GM21737 (cell line): ENCODE results near the gene ENTPD2.
"Not testable (repeated sequence)": the region's sequence is repeated elsewhere in the genome, so short reads cannot be mapped to it uniquely, and the experiment has no call there.

Experiments used
- ATAC-seq: cut with Tn5 transposase; IDR thresholded peaks from one replicate; pipeline ENCODE4 v1.9.1; 2021; ENCODE audit warnings: mild to moderate bottlenecking, moderate library complexity; ENCODE audit not compliant: unreplicated experiment

ENTPD2 gene

DNA sequence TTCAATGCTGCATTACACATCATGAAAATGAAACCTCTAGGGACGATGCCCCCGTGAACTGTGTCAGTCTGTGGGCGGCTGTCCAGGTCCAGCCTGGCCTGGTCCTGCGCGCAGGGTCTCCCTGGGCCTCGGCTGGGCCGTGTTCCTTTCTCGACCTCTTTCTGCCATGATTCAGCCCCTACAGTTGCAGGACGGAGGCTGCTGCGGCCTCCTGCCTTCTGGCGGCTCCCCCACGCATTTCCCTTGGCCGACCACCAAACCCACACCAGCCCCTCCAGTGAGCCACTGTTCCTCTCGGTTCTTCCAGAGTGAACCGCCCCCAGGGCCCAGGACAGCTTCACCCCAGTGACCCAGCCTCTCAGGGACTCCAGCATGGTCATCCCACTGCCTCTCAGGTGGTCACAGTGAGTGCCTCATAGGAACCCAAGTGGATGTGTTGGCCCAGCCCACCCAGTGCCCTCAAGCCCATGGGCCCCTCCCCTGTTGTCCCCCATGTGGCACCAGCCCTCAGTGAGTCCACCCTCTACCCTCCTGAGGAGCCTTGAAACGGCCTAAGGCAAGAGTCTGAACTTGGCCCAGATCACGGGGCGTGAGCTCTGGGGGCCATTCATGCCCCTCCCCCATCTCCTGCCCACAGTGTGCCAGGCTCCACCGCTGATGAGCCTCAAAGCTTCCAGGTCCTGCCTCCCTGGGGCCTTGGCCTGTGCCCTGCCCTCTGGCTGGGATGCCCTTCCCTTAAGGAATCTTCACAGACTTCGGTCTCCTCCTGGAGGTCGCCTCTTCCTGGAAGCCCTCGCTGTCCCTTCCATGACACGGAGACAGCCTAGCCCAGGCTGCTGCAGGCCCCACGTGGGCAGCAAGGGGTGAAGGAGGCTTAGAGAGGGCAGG lies 47.5 kb downstream of the ENTPD2 start:
- no peak for ATAC-seq

DNA sequence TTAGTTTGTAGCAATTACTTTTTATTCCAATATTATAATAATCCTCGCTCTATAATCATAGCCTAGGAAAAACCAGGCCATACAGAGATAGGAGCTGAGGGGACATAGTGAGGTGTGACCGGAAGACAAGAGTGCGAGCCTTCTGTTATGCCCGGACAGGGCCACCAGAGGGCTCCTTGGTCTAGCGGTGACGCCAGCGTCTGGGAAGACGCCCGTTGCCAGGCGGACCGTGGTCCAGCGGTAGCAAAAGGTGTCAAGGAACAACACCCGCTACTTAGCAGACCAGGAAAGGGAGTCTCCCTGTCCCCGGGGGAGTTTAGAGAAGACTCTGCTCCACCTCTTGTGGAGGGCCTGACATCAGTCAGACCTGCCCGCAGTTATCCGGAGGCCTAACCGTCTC lies 49.6 kb downstream of the ENTPD2 start:
- not testable (repeated sequence) for ATAC-seq

GRCh38 chr9:137002646-137003041 lies 51.2 kb downstream of the ENTPD2 start:
- ATAC-seq = no peak

GRCh38 chr9:137001857-137002645 lies 51.8 kb downstream of the ENTPD2 start:
- no peak for ATAC-seq

DNA sequence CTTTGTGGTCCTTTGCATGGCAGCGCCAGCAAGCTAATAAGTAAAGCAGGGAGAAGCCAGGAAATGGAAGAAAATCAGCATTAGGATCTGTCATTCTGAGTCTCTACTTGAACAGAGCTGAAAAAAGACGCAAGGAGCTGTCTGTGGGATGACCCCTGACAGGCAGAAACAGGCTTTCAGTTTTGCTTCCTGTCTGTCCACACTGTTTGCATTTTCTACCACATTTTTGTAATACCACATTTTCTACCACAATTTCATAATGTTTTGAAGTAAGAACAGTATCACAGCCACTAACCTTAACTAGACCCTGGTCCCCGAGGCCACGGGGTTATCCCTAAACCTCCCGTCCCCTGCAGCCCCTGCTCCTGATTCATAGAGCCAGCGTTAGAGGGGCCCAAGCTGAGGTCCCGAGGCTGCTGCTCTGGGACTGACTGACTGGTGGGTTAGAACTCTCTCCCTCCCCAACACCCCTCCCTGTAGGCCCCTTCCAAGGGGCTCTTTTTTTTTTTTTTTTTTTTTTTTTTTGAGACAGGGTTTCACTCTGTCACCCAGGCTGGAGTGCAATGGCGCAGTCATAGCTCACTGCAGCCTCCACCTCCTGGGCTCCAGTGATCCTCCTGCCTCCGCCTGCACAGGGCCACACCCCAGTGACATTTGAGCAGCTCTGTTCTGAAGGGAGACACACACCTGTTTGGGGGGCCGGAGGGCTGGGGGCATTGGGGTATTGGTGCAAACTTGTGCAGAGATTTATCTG lies 53.5 kb downstream of the ENTPD2 start:
- ATAC-seq = peak; percentile 66
